Fibroblast of mammary gland (primary cell): ENCODE data around the gene SALL3.

Source experiments
- DNase-seq: peaks from one replicate; pipeline ENCODE4 v3.0.0-alpha.2; 2010; ENCODE audit warnings: low read depth
- H3K4me3 ChIP-seq: 2 replicates; pipeline ENCODE4 v1.5.1; 2011; ENCODE audit warnings: low read depth, mild to moderate bottlenecking, low read length, moderate library complexity; ENCODE audit not compliant: control insufficient read depth
- TF ChIP-seq, protein P1 (sequence below): conservative IDR thresholded peaks from 2 replicates; pipeline ENCODE4 v1.5.1; 2011; ENCODE audit warnings: low read depth, low read length, inconsistent platforms; ENCODE audit not compliant: control insufficient read depth, insufficient read depth

The SALL3 gene

DNA sequence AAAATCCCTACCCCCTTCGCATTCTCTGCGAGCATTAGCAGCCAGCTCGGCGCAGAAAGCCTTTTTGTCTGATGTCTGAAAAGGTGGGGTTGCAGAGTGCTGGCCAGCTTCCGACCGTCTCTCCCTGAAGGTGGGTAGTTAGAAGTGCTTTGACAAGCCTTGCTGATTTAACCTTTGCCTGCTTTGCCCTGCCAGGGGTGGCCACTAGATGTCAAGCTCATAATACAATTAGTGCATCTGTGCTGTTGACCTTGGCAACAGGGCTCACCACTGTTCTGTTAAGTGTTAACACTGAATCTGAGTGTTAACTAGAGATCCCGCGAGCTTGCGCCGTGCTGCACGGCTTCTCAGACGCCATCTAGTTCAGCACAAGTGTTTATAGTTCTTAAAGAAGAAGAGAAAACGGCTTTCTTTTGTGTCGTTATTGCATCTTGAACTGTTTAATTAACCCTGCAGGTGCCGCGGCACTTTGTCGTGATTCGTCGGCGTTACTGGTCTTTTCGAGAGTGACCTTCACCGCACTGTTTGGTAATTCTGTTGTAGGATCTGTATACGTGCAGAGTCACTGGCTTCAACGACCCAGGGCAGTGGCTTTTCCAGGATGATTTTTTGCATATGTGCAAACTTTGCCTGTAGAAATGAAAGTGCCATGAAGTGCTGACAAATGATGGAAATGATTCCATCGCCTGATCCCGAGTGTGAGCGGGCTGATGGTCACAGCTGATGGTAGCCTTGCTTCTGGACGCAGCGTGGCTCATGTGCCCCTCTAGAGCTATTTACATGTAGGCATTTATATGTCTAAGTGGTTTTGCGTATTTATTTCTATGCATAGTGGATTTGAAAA lies 5.5 kb downstream of the SALL3 start:
- TF ChIP-seq, protein P1, sequence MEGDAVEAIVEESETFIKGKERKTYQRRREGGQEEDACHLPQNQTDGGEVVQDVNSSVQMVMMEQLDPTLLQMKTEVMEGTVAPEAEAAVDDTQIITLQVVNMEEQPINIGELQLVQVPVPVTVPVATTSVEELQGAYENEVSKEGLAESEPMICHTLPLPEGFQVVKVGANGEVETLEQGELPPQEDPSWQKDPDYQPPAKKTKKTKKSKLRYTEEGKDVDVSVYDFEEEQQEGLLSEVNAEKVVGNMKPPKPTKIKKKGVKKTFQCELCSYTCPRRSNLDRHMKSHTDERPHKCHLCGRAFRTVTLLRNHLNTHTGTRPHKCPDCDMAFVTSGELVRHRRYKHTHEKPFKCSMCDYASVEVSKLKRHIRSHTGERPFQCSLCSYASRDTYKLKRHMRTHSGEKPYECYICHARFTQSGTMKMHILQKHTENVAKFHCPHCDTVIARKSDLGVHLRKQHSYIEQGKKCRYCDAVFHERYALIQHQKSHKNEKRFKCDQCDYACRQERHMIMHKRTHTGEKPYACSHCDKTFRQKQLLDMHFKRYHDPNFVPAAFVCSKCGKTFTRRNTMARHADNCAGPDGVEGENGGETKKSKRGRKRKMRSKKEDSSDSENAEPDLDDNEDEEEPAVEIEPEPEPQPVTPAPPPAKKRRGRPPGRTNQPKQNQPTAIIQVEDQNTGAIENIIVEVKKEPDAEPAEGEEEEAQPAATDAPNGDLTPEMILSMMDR: peak; percentile 21
- no peak overlapping the region for H3K4me3 ChIP-seq
- DNase-seq: peak; percentile 32

- DNase-seq: peak; percentile 6
- TF ChIP-seq, protein P1: peak; percentile 40
- H3K4me3 ChIP-seq: no peak overlapping the region
Measured at GRCh38 chr18:78986018-78986481, 6.4 kb downstream of the SALL3 start.

DNA sequence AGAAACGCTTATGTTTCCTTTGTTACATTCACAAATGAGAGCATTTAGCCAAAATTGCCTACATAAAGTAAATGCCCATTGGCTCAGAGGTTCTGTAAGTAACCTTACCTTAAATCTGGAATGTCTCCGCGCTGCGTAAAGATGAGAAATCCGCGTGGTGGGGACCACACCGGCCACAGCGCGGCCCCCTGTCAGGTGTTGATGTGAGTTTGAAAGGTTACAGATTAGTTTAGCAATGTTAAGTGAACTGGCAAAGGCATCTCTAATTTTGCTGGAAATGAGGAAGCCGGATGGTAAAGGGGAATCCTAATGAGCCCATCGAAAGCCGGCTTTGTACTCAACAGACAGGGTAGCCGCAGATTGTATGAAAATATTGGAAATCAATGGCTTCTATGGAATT lies 11.8 kb downstream of the SALL3 start:
- TF ChIP-seq, protein P1: no peak
- no peak for DNase-seq
- H3K4me3 ChIP-seq: no peak overlapping the region

GRCh38 chr18:78992041-78993011 lies 12.7 kb downstream of the SALL3 start:
- DNase-seq: no peak
- TF ChIP-seq, protein P1: no peak
- no peak overlapping the region for H3K4me3 ChIP-seq

GRCh38 chr18:78993014-78993926 lies 13.7 kb downstream of the SALL3 start:
- no peak for DNase-seq
- TF ChIP-seq, protein P1: no peak
- H3K4me3 ChIP-seq: no peak overlapping the region

GRCh38 chr18:78994000-78994399 lies 14.4 kb downstream of the SALL3 start:
- TF ChIP-seq, protein P1: no peak
- no peak overlapping the region for H3K4me3 ChIP-seq

More at GRCh38 chr18:78994000-78994399, 14.4 kb downstream of the SALL3 start:
- DNase-seq: no peak
